HL-60/S4 treated with retinoic acid at 250 ng/mL for 4 days and 3 days (cell line): ENCODE measurements around the gene AGAP9.
"Not testable (repeated sequence)": the region's sequence is repeated elsewhere in the genome, so short reads cannot be mapped to it uniquely, and the experiment has no call there.

Source experiments
- in situ Hi-C: fragments of 300-500 bp; cut with MboI; formaldehyde crosslinking; loops from 2 replicates; pipeline ENCODE4 v1.7.0; 2022; ENCODE audit warnings: low sequenced_read_pairs

AGAP9 gene

DNA sequence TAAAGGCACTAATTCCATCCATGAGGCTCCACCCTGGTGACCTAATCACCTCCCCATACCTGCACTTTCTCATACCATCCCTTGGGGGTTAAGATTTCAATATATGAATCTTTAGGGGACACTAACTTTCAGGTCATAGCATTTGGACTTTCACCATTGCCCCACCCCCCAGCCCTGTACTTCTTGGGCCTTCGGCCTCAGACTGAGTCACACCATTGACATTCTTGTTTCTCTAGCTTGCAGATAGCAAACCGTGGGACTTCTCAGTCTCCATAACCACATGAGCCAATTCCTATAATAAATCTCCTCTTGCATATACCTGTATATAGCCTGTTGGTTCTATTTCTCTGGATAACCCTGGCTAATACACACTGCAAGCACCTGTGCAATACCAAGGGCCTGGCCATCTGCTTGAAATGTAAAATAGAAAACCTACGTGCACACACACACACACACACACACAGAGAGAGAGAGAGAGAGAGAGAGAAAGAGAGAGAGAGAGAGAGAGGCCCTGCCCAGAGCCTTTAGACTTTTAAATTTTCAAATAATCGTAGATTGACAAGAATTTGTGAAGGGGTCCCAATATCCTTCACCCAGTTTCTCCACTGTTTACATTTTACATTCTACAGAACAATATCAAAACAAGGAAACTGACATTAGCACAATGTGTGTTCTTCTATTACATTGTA is 64.8 kb downstream of the AGAP9 start:
- in situ Hi-C loops, result no loop called here

DNA sequence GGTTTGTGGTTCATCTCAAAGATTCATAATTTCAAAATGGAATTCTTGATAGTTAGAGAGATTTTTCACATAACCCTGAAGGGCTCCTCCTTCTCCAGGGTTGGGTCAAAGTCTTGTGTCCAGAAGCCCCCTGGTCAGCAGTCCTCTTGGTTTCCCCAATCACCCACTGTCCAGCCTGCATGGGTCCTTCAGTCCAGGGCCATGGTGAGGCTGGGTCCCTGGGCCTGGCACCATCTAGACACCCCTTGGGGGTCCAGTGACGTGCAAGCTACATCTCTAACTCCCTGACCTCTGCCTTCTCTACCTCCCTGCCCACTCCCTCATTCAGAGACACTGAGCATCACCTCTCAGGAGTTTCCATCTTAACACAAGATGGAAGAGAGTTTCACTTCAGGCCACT is 65.6 kb downstream of the AGAP9 start:
- in situ Hi-C loops, result no loop called here

DNA sequence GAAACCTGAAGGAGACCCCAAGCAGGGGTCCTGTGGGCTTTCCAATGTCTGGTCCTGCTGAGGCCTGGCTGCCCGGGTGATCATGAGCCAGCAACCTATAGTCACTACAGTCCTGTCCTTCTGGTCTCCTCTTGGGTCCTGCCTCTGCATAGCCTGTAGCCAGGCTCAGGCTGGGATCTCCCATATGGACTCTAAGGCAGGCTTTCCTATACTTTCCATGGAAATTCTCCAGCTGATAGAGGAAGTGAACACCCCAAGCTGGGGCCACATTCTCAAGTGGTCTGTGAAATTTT is 66.0 kb downstream of the AGAP9 start:
- in situ Hi-C loops, result no loop called here

DNA sequence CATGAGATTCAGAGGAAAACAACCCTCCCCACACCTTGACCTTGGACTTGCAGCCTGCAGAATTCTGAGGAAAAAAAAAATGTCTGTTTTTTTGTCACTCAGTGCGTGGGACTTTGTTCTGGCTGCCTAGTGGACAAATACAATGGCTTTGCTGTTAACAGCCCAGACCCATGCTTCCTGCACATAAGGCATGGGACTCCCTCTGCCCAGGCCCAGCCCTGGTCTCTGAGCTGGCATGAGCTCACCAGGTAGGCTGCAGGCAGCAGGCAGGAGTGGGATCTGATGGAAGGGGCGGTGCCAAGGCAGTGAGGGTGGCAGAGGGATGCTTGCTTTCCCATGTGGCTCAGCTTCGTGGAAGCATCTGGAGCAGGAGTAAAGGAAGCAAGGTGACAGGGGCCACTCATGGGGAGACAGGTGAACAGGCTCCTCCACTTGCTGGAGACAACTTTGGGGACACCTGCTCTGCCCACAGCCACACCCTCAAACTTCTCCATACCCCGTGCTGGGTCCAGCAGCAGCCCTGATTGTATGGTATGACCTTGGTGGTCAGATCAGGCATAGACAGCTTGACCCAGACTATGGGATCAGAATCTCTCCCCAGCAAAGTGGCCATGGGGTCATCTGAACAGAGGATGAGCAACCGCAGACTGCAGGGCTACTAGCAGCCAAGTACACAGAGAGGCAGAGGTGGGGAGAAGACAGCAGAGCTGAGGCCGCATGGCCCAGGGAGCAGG is 66.5 kb downstream of the AGAP9 start:
- in situ Hi-C loops, result no loop called here

DNA sequence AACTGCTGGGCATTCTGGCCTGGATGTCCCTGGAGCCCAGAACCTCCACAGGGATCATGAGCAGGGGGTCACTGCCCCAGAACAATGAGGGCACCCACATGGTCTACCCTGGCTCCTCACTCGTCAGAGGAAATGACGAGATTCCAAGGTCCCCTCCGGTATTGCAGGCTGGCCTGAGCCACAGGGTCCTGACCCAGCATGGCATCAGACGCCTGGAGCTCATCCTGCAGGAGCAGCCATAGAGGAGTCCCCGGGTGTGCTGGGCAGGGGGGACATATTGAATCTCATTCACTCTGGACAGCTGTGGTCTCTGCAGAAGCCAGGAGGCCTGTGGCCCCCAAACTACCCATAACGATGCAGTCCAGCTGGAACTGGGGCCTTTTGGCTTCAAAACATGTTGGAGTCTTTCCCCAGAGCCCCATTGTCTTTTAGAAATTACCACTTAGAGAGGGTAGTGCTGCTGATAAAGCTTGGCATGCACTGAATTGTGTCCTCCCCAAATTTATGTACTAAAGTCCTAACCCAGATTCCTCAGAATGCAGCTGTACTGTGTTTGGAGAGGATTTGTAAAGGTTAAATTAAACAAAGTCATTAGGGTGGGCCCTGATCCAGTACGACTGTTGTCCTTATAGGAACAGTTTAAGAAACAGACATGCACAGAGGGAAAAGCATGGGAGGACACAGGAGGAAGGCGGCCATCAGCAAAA is 67.2 kb downstream of the AGAP9 start:
- in situ Hi-C loops, result no loop called here

DNA sequence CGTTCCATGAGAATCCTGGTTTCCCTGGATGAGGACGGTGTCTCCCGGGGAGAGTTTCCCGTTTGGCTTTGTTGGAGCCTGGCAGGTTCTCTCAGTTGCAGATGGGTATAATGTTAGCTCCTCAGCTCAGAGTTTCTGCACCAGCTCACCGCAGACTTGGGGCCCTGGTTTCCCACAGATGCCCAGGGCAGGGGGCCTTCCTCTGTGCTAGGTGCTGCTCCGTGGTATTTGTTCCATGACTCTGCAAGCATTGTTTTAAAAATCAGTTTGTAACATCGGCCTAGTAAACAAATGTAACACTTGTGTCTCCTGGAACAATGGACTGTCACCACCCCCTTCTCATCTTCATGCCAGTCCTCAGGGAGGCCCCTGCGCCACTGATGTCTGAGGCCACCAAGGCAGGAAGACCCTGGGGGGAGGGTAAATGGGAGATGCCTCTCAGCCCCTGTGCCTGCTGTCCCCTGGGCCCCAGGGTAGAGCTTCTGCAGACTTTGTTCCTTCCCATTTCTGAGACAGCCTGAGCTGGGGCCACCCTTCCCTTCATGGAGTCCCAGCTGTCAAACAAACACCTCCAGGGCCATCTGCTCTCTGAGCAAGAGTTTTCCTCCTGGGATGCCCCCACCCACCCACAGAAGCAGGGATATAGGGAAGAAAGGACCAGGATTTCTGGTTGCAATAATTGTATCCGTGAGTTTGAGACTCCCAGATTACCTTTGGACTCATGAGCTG is 67.9 kb downstream of the AGAP9 start:
- in situ Hi-C loops, result not testable (repeated sequence)

DNA sequence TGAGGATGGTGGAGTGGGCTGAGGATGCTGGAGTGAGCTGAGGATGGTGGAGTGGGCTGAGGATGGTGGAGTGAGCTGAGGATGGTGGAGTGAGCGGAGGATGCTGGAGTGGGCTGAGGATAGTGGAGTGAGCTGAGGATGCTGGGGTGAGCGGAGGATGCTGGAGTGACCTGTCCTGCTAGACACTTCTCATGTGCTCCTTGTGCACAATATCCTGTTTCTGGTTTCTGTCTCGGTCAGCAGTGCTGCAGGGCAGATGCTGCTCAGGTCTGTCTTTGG is 68.7 kb downstream of the AGAP9 start:
- in situ Hi-C loops, result no loop called here

DNA sequence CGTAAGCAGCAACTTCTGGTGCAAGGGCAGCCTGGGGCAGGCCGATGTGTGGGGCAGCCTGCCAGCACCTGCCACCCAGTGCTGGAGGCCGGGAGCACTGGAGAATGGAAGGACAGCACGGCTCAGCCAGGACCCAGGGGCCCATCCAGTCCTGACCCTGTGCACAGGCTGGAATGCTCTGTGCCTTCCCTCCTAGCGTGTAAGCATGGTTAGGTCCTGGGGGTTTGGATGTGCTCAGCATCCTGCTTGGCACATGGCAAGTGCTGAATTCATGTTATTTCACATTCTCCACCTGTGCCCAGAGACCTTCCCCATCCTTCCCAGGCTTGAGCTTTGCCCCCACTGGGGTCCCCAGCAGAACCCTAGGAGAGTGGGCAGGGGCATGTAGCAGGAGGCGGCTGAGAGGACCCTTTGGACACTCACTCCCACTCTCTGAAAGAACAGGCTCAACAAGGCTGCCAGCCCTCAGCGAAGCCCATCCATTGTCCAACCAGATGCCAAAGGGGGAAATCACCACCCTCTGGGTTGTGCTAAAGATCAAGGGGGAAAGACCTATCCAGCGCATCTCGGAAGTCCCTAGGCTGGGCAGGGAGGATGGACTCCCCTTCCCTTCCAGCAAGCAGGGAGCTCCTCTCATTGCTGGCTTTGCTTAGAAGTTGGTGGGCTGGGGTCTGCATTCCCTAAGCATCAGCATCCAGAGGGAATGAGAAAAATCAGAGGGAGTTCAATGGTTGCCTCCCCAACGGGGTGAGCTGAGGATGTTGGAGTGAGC is 69.2 kb downstream of the AGAP9 start:
- in situ Hi-C loops, result no loop called here

DNA sequence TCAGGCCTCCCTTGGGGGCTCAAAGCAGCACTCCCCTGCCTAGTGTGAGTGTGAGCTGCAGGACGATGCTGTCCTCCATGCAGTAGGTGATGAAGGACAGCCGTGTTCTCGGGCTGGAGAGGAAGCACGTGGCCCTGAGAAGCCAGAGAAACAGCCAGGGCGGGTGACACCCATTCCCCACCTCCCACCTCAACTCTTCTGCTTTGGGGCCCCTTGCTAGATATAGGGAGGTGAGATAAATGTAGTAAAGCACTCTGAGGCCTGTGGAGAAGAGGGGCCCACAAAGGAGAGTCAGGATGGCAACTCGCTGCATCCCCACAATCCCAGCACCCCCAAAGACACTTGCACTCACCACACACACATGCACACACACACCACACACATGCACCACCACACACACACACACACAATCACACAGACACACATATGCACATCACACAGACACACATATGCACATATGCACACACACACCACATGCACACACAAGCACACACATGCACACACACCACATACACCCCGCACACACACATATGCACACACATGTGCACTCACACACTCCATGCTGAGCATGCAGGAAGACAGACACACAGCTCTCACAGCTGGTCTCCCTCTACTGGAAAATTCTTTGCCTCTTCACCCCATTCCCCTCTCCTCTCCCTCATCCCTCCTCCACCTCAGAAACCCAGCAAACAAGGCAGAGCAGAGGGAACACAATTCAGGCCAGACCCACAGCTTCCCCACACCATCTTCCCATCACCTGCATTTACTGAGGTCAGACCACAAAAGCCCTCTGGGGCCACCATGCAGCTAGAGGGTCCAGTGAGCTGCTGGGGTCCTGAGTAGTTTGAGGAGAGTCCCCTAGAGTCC is 70.1 kb downstream of the AGAP9 start:
- in situ Hi-C loops, result no loop called here

DNA sequence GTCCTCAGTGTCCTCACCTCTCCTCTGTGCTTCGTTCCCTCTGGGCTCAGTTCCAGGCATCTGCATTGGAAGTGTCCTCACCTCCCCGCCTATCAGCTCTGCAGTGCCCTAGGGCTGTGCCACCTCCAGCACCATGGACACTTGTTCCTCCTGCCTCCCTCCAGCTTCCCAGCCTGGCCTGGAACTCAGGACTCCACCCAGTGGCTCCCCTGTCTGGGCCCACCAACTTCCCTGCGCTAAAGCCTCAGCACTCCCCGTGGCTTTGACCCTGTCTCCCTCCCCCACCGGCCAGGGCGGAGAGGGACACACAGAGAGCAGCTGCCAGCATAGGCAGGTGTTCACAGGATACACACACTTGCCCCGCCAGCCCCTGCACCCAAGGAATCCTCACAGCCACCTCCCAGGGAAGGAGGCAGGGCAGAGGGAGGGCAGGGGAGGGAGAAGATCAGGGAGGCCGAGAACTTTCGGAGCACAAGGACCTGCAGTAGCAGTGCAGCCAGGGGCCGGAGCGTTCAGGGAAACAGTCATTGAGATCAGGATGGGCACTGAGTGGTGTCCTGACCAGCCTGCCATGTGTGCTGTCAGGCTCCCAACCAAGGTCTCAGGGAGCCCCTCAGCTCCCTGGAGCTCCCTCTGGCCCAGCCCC is 70.8 kb downstream of the AGAP9 start:
- in situ Hi-C loops, result no loop called here

DNA sequence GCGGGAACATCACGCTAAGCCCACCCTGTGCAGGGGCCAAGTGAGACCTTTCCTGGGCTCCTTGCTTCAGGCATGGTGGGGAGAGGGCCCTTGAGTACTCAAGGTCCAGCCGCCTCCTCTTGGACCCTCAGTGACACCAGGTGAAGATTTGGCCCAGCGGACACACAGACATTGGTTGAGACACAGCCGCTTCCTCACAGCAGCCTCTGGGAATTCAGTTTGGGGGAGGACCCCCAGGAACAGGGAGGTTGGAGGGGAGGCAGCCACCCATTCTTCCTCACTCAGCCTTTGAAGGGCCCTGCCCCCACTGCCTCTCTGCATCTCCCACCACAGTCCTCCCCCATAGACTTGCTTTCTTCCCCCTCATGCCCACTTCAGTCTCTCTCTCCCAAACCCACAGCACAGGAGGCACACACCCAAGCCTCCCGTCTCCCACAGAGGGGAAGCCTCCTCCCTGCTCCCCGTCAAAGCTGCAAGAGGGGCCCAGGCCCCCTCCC is 71.4 kb downstream of the AGAP9 start:
- in situ Hi-C loops, result no loop called here
